GM12878 (cell line): ENCODE data around the gene PLCG1. TPM values are rescaled to one million over a fixed set of nuclear protein-coding genes. Genes with fewer than 3 reads are reported as not detected.

Source experiments
- BHLHE40 ChIP-seq, 2 experiments: fragments of 450-650 bp in 1 of 2; IDR thresholded peaks; 2 replicates each; pipeline ENCODE4 v1.6.1; 2011 to 2017; ENCODE audit warnings: low read depth in 2 of 2, borderline replicate concordance in 1 of 2, improper control_type of control experiment in 1 of 2, low read length in 1 of 2, mild to moderate bottlenecking in 1 of 2
- CBFB ChIP-seq: IDR thresholded peaks from 2 replicates; pipeline ENCODE4 v1.6.1; 2016; ENCODE audit warnings: antibody characterized with exemption, low read depth
- CBX5 ChIP-seq: sonication (generic); IDR thresholded peaks from 2 replicates; pipeline ENCODE4 v1.6.1; 2016; ENCODE audit warnings: low read depth, moderate library complexity, mild to moderate bottlenecking, inconsistent platforms
- CEBPZ ChIP-seq: fragments of 150-350 bp; IDR thresholded peaks from 2 replicates; pipeline ENCODE4 v1.6.1; 2016; ENCODE audit warnings: low read depth, low read length
- CTCF ChIP-seq, 3 experiments: IDR thresholded peaks in 2 of 3; conservative IDR thresholded peaks in 1 of 3; 2 replicates each; pipeline ENCODE4 v1.5.1; 2011; ENCODE audit warnings: low read depth in 3 of 3, low read length in 3 of 3, mild to moderate bottlenecking in 3 of 3, control low read depth in 2 of 3, moderate library complexity in 2 of 3, inconsistent platforms in 1 of 3, mixed read lengths in 1 of 3; ENCODE audit not compliant: control insufficient read depth in 2 of 3, insufficient read depth in 1 of 3; ENCODE audit errors: extremely low read depth in 1 of 3
- DPF2 ChIP-seq: fragments of 450-650 bp; IDR thresholded peaks from 2 replicates; pipeline ENCODE4 v1.6.1; 2017; ENCODE audit warnings: mild to moderate bottlenecking
- GABPA ChIP-seq: IDR thresholded peaks from 2 replicates; pipeline ENCODE4 v1.6.1; 2014; ENCODE audit warnings: antibody characterized with exemption, low read depth, mild to moderate bottlenecking, inconsistent platforms
- MTA3 ChIP-seq: IDR thresholded peaks from 2 replicates; pipeline ENCODE4 v1.6.1; 2012; ENCODE audit warnings: low read length, inconsistent platforms, borderline replicate concordance
- POLR2AphosphoS2 ChIP-seq: IDR thresholded peaks from 2 replicates; pipeline ENCODE4 v1.6.1; 2011; ENCODE audit warnings: low read depth, mild to moderate bottlenecking, low read length, improper control_type of control experiment, moderate library complexity
- RELA ChIP-seq: fragments of 450-650 bp; IDR thresholded peaks from 2 replicates; pipeline ENCODE4 v1.8.0; 2014; ENCODE audit warnings: borderline replicate concordance; ENCODE audit not compliant: partially characterized antibody
- RUNX3 ChIP-seq: IDR thresholded peaks from 2 replicates; pipeline ENCODE4 v1.6.1; 2012; ENCODE audit warnings: low read length, inconsistent platforms
- SIN3A ChIP-seq: IDR thresholded peaks from 2 replicates; pipeline ENCODE4 v1.6.1; 2012; ENCODE audit warnings: low read depth, low read length, improper control_type of control experiment
- ZBTB11 ChIP-seq: fragments of 450-650 bp; formaldehyde crosslinking; IDR thresholded peaks from 2 replicates; pipeline ENCODE4 v1.5.0; 2022; ENCODE audit warnings: mild to moderate bottlenecking, missing genetic modification characterization
- ZNF24 ChIP-seq: fragments of 450-650 bp; IDR thresholded peaks from 2 replicates; pipeline ENCODE4 v1.6.1; 2017; ENCODE audit warnings: antibody characterized with exemption, mild to moderate bottlenecking
- polyA plus RNA-seq, 11 experiments: library from polyadenylated mRNA; depleted of rRNA in 4 of 11; unstranded in 6 of 11; stranded (reverse) in 5 of 11; fragments of >200 nt; fragmentation: Nextera tagmentation in 4 of 11; fragmentation: Illumina TruSeq in 1 of 11; extraction: Ambion mirVana in 4 of 11; extraction: Trizol in 1 of 11; gene quantifications; 1 replicate in 1 of 11; 2 replicates in 10 of 11; pipeline versions ENCODE4 v1.2.1 to v1.2.3, GENCODE V29; 2011 to 2016; ENCODE audit warnings: inconsistent platforms in 2 of 11, missing spikeins in 2 of 11, low read depth in 1 of 11
- total RNA-seq, 4 experiments: library from RNA; depleted of rRNA in 3 of 4; stranded (reverse); fragments of >200 nt in 3 of 4; fragmentation: Illumina TruSeq in 1 of 4; extraction: Trizol in 1 of 4; gene quantifications; 2 replicates each; pipeline versions ENCODE4 v1.2.1 to v1.2.3, GENCODE V29; 2013 to 2021
- TF ChIP-seq, protein P1 (sequence below): IDR thresholded peaks from 2 replicates; pipeline ENCODE4 v1.6.1; 2011; ENCODE audit warnings: mild to moderate bottlenecking, low read depth, low read length, moderate library complexity; ENCODE audit not compliant: insufficient replicate concordance

Gene PLCG1
- total and polyA plus RNA-seq, 10 of the 15 experiments (the other 5 are each of a cell fraction or from before 2014, with no cell fraction given) = 2.6 to 114 (median 45.3) TPM

GRCh38 chr20:41173161-41173721 is 35.9 kb downstream of the PLCG1 start (continued):
- TF ChIP-seq MTA3 (no peak), DPF2 (no peak), CTCF (IDR thresholded peaks at IDR 0.05 in 2 of 3, conservative IDR thresholded peaks at IDR 0.05 in 1 of 3; ENCODE audit: control insufficient read depth in 2 of 3, extremely low read depth in 1 of 3, insufficient read depth in 1 of 3, low read depth in 3 of 3, low read length in 3 of 3) (peak; percentile 87 to 94 (median 92)), ZBTB11 (no peak), SIN3A (no peak), CEBPZ (no peak), BHLHE40 (IDR thresholded peaks at IDR 0.05; ENCODE audit: borderline replicate concordance in 1 of 2, low read depth in 2 of 2, low read length in 1 of 2) (0 out of 4 replicates have a peak, but pooled peaks of 1 of the 2 experiments have one; percentile 31), CBX5 (no peak), GABPA (no peak), ZNF24 (no peak), POLR2AphosphoS2 (0 out of 2 replicates have a peak, but pooled peaks have one; percentile 17), CBFB (no peak), RELA (no peak), RUNX3 (no peak)
- TF ChIP-seq, protein P1, sequence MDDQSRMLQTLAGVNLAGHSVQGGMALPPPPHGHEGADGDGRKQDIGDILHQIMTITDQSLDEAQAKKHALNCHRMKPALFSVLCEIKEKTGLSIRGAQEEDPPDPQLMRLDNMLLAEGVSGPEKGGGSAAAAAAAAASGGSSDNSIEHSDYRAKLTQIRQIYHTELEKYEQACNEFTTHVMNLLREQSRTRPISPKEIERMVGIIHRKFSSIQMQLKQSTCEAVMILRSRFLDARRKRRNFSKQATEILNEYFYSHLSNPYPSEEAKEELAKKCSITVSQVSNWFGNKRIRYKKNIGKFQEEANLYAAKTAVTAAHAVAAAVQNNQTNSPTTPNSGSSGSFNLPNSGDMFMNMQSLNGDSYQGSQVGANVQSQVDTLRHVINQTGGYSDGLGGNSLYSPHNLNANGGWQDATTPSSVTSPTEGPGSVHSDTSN = no peak
